Measurements from ENCODE around the gene KLF13.

Gene KLF13

DNA sequence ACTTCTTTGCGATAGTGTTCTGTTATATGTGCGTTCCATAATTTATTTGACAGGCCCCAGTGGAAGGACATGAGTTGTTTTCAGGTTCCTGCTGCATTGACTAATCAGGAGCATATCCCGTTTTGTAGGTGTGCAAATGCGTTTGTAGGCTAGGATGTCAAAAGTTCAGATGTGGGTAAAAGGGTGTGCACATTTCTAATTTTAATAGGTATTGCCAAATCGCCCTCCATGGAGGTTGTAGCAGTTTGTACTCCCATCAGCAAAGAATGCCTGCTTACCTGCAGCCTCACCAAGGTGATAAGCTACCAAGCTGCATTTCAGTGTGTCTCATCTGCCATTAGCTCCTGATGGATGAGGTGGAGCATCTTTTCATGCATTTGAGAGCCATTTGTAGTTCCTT, 36.3 kb downstream of the KLF13 start:
- DNase-seq (ENCODE audit: low read depth in 2 of 2): no peak

- no peak for DNase-seq (ENCODE audit: low read depth in 2 of 2)
These were observed 37.8 kb downstream of the KLF13 start for GRCh38 chr15:31364301-31365031.

GRCh38 chr15:31365032-31365654, 38.5 kb downstream of the KLF13 start:
- DNase-seq (ENCODE audit: low read depth in 2 of 2): no peak

DNA sequence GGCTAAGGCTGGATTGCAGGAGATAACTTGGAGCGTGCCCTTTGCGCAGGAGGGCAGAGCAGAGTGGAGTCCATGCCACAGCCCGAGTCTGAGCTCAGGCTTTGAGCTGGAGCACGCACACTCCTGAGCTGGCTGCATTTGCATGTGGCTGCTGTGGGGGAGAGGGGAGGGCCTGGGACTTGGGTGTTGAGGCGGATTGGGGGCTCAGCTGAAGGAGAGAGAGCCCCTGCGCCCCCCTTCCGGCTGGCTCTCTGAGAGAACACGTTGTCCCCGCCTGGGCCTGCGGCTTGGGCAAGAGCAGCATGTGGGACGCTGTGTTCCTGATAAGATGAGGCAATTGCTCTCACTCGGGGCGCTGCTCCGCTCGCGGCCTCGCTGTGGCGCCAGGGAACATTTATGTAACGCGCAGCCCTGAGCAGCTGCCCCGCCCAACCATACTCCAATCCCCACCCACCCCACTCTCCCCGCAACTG, 39.1 kb downstream of the KLF13 start:
- DNase-seq (ENCODE audit: low read depth in 2 of 2): peak; percentile 71 to 78

GRCh38 chr15:31366169-31366734, 39.6 kb downstream of the KLF13 start:
- DNase-seq (ENCODE audit: low read depth in 2 of 2): no peak

GRCh38 chr15:31367021-31367729, 40.5 kb downstream of the KLF13 start:
- DNase-seq (ENCODE audit: low read depth in 2 of 2): no peak

- no peak for DNase-seq (ENCODE audit: low read depth in 2 of 2)
These were observed 41.2 kb downstream of the KLF13 start for GRCh38 chr15:31367730-31368344.

DNA sequence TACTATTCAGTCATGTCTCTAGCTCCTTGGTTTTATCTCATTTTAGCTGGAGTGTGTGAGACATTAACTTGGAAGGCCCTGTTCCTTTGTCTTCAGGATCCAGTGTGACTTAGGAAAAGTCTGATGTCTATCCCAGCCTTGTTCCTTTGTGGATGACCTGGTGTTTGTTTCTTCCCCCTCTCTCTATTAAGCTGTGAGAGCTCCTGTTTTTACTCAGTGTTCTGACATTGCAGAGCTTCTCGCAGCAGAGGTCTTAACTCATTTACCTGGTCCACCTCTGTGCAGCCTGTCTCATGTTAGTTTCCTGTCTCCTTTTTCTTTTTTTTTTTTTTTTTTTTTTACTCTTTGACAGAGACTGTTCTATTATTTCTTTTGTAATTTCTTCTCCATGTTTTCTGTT, 43.1 kb downstream of the KLF13 start:
- DNase-seq (ENCODE audit: low read depth in 2 of 2): no peak

DNA sequence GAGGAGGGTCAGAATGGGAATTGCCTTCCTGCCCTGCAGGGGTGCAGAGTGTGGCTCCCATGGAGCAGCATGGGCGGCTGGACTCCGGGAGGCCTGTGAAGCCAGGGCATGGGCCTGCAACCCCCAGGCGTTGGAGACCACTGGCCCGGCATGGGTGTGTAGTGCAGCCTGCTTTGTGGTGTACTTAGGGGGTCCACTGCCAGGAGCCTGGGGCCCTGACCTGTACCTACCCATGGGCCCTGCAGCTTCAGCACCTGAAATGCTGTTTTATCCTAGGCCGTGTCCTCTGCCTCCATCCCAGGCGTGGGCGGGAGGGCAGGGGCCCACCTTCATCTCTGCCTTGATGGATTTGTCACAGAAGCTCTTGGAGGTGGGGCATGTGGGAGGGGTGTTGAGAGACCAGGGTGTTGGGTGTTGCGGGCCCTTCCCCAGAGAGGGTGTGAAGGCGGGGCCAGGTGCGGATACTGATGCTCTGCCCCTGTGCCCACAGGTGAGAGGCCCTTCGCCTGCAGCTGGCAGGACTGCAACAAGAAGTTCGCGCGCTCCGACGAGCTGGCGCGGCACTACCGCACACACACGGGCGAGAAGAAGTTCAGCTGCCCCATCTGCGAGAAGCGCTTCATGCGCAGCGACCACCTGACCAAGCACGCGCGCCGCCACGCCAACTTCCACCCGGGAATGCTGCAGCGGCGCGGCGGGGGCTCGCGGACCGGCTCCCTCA, 45.0 kb downstream of the KLF13 start:
- no peak for DNase-seq (ENCODE audit: low read depth in 2 of 2)

DNA sequence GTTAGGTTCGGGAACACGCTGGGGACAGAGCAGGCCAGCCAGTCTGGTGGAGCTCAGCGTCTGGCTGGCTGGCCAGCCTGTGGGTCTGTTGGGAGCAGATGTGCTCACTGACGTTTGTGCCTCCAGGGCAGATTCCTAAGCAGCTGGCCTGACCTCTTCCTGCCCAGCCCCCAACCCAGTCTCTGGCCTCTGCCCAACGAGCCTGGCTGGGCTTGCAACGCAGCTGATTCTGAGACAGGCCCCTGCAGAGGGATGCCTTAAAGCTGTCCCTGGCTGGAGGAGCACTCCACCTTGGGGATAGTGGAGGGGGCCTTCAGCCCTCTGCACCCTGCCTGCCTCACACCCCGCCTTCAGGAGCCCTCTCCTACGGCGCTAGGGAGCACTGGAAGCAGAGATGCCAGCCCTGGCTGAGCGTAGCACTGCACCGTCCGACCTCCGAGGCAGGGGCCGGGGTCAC, 46.0 kb downstream of the KLF13 start:
- DNase-seq (ENCODE audit: low read depth in 2 of 2): no peak

DNA sequence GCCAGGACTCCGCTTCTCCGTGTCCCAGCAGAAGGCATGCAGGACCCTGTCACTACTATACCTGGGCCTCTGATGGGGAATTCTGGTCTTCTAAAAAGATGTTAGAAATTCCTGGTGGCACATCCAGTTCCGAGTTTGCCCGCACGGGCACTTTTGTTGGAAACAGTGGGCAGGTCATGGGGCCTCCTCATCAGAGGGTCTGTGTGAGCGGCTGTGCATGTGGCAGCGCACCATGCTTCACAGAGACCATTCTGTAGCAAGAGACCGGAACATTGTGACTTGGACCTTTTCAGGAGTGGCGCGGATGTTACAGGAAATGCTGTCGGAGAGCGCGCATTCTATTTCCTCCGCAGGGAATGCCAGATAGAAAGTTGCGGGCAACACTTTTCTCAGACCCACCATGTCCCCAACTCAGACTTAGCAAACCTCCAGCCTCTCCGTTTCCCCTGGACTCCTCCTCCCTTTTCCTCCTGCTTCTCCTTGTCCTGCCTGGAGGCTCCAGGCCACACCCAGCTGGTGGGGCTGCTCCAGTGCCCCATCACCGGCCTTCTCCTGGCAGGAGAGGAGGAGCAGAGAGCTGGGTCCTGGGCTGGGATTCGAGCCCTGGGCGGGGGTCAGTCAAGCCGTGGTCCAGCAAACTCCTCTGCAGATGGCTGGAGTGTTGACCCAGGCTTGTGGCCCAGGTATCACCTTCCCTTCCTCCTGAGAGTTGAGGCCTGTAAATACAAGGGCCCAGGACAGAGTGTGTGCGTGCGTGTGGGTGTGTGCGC, 46.6 kb downstream of the KLF13 start:
- no peak for DNase-seq (ENCODE audit: low read depth in 2 of 2)

DNA sequence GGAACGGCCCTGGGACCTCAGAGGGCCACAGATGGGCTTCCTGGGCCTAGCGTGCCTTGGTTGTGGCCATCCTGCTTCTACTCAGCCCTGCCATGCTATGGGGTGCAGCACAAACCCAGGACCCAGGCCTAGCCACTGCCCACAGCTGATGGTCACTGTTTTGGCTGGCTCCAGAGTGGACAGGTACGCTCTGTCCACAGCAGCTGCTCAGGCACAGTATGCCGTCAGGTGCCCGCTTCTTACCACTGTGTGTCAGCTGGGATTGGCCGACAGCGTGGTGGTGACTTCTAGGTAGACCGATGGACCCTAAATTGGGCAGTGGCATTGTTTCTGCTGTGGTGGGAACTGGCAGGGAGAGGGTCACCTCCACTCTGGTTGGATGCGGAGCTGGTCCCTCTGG, 47.3 kb downstream of the KLF13 start:
- no peak for DNase-seq (ENCODE audit: low read depth in 2 of 2)

- DNase-seq (ENCODE audit: low read depth in 2 of 2): no peak
These were observed 47.9 kb downstream of the KLF13 start for GRCh38 chr15:31374489-31374888.

DNA sequence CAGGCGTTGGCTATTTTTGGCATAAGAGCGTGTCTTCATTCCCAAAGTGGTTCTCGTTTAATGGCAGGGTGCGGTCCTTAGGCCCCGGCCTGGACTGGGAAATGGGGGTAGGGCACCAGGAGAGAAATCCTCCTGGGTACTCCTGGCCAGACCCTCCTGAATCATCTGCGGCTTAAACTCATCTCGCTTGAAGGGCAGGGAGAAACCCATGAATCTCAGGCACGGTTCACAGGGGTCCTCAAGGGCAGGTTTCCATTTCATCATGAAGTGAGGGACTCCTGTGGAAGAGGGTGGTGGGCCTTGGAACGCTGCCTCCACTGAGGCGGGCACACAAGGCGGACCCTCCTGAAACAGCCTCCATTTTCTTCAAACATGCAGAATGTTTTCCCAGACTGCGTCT, 48.4 kb downstream of the KLF13 start:
- no peak for DNase-seq (ENCODE audit: low read depth in 2 of 2)

DNA sequence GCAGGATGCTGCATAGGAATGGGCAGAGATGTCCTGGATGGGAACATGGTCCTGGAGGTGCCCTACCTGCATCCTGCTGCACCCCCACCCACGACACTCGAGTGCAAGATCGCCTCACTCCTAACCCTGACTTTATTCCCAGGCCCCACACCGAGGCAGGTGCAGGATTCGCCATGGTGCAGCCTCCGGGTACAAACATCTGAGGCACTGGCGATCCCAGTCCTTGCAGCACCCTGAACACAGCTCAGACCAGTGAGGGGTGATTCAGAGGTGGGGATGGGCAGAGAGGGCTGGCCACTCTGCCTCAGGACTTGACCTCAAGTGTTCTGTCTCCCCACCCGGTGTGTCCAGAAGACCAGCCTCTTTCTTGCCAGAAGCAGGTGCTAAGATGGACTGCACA, 49.1 kb downstream of the KLF13 start:
- DNase-seq (ENCODE audit: low read depth in 2 of 2): no peak

DNA sequence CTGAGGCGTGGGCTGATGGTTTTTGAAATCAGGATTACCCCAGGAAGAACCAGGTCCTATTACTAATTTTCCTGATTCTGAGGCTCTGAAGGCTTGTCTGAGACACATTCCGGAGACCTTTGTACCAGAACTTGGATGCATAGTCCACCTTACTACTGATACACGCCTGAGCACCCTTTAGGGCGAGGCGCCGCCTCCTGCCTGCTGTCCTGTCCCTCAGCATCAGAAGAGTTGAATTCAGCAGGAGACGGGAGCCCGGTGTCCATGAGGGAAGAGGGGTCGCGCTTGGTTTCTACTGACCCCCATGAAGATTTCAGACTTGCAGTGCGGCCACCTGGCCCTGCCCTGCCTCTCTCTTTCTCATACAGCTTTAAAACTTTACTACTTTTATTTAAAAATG, 49.9 kb downstream of the KLF13 start:
- DNase-seq (ENCODE audit: low read depth in 2 of 2): no peak

DNA sequence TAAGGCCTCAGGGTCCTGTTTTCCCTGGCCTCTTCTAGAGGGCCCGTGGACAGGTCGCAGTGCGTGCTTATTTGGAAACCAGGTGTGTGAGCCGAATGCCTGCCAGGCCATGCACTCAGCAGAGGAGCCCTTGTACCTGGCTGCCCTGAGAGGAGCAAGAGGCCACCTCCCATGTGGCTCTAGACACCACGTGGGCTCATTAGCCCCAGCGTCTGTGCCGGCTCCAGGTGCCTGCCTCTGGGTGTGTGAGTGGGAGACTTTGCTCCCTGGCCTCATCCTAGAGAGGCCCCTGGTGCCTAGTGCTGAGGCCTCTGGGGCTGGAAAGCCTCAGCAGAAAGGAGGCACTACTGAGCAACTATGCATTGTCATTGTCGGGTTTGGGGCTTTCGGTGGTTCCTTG, 50.4 kb downstream of the KLF13 start:
- DNase-seq (ENCODE audit: low read depth in 2 of 2): no peak

GRCh38 chr15:31378363-31378903, 51.8 kb downstream of the KLF13 start:
- no peak for DNase-seq (ENCODE audit: low read depth in 2 of 2)

- DNase-seq (ENCODE audit: low read depth in 2 of 2): no peak
These were observed 52.4 kb downstream of the KLF13 start for GRCh38 chr15:31379042-31379441.

DNA sequence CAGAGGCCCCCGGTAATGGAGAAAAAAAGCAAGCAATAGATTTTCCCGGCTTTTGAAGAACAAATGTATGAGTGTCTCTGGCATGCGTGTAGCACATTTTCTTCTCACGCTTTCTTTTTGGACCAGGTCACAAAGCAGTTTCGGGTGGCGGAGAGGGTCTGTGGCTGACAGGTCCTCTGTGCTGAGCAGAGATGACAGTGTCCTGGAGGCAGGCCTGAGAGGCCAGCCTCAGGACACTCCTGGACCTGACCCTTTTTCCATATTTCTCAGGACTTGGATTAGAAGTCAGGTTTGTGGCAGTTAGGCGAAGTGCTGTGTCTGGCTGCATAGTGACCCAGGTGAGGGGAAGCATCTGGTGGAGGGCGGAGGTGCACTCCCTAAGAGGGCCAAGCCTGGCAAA, 52.9 kb downstream of the KLF13 start:
- no peak for DNase-seq (ENCODE audit: low read depth in 2 of 2)

All from stimulated activated CD8-positive, alpha-beta memory T cell treated with anti-CD3 and anti-CD28 coated beads, Interleukin-2, amount 100 ng/mL, for 48 hours (primary cell).